ENCODE data around the gene CHFR. TPM values are rescaled to one million over a fixed set of nuclear protein-coding genes. Genes with fewer than 3 reads are reported as not detected.
"Not testable (repeated sequence)": the region's sequence is repeated elsewhere in the genome, so short reads cannot be mapped to it uniquely, and the experiment has no call there.

CHFR gene
- total RNA-seq, 1 experiment from 2014 or later: 49.5 TPM

DNA sequence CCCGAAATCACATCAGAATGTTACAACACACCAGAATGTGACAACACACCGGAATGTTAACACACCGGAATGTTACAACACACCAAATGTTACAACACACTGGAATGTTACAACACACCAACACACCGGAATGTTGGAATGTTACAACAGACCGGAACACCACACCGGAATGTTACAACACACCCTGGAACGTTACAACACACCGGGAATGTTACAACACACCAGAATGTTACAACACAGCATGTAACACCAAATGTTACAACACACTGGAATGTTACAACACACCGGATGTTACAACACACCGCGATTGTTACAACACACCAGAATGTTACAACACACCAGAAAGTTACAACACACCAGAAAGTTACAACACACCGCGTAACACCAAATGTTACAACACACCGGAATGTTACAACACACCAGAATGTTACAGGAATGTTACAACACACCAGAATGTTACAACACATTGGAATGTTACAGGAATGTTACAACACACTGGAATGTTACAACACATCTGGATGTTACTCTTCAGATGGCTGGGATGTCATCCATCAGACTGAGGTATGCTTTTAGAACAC, 21.1 kb downstream of the CHFR start:
- H3K4me3 Mint-ChIP-seq (ENCODE audit: low read depth, unreplicated experiment): no peak overlapping the region
- peaks cover 30% of the 10 kb centered on the region for H3K36me3 Mint-ChIP-seq (ENCODE audit: insufficient read depth, unreplicated experiment)
- intact Hi-C loops (cut with micrococcal nuclease; ENCODE audit: unreplicated experiment): no loop called here
- DNase-seq: no peak
- no peak overlapping the region for H3K27ac Mint-ChIP-seq (ENCODE audit: unreplicated experiment)
- TF ChIP-seq, protein P1, sequence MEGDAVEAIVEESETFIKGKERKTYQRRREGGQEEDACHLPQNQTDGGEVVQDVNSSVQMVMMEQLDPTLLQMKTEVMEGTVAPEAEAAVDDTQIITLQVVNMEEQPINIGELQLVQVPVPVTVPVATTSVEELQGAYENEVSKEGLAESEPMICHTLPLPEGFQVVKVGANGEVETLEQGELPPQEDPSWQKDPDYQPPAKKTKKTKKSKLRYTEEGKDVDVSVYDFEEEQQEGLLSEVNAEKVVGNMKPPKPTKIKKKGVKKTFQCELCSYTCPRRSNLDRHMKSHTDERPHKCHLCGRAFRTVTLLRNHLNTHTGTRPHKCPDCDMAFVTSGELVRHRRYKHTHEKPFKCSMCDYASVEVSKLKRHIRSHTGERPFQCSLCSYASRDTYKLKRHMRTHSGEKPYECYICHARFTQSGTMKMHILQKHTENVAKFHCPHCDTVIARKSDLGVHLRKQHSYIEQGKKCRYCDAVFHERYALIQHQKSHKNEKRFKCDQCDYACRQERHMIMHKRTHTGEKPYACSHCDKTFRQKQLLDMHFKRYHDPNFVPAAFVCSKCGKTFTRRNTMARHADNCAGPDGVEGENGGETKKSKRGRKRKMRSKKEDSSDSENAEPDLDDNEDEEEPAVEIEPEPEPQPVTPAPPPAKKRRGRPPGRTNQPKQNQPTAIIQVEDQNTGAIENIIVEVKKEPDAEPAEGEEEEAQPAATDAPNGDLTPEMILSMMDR (IDR thresholded peaks at IDR 0.05; ENCODE audit: unreplicated experiment): no peak
- CTCF ChIA-PET: no interaction called here
- H3K27me3 Mint-ChIP-seq (ENCODE audit: unreplicated experiment): no peaks in the 10 kb centered on the region
- H3K9me3 Mint-ChIP-seq (ENCODE audit: low read depth, unreplicated experiment): peaks cover 8% of the 10 kb centered on the region
- H3K4me1 Mint-ChIP-seq (ENCODE audit: low read depth, unreplicated experiment): no peaks in the 10 kb centered on the region
- no TSS peak for BruUV-seq (replicated peaks)

DNA sequence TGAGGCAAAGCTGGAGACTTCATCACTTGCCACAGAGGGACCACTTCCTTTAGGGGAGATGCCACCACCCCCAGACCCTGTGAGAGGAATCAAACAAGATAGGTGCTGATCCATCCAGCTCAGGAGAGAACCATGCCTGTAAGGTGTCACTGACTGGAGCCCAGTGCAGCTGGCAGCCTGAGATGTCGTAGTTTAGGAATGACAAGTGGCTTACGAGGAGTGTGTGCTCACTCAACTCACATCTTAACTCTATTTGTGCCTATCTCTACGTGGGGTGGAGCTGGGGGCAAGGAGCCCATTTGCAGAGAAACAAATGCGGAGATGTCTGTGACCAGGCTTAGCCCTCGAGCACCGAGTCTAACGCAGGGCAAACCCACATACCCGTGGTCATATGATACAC, 25.8 kb downstream of the CHFR start:
- H3K36me3 Mint-ChIP-seq (ENCODE audit: insufficient read depth, unreplicated experiment): peaks cover 27% of the 10 kb centered on the region
- H3K9me3 Mint-ChIP-seq (ENCODE audit: low read depth, unreplicated experiment): peaks cover 2% of the 10 kb centered on the region
- CTCF ChIA-PET: no interaction called here
- TF ChIP-seq, protein P1 (IDR thresholded peaks at IDR 0.05; ENCODE audit: unreplicated experiment): no peak
- H3K4me1 Mint-ChIP-seq (ENCODE audit: low read depth, unreplicated experiment): no peaks in the 10 kb centered on the region
- no peak overlapping the region for H3K4me3 Mint-ChIP-seq (ENCODE audit: low read depth, unreplicated experiment)
- DNase-seq: no peak
- no peaks in the 10 kb centered on the region for H3K27me3 Mint-ChIP-seq (ENCODE audit: unreplicated experiment)
- intact Hi-C loops (cut with micrococcal nuclease; ENCODE audit: unreplicated experiment): no loop called here
- BruUV-seq (replicated peaks): no TSS peak
- no peak overlapping the region for H3K27ac Mint-ChIP-seq (ENCODE audit: unreplicated experiment)

DNA sequence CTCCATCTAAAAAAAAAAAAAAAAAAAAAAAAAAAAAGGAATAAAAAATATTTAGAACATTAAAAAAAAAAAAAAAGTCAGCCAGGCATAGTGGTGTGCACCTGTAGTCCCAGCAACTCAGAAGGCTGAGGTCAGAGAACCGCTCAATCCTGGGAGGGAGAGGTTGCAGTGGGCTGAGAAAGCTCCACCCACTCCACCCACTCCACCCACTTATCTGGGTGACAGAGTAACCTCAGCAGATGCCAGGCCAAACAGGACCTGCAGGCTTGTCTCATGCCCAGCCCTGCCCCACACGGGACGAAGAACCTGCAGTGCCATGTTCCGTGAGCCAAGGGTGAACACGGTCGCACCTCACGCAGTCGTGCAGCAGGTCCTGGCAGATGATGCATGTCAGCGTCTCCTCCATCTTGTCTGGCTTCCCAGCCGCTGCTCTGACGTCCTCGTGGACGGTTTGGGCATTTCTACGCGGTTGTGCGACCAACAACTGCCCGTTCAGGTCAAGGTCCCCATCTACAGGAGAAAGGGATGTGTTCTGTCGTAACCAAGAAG, 28.6 kb downstream of the CHFR start:
- Mint-ChIP-seq H3K36me3 (ENCODE audit: insufficient read depth, unreplicated experiment) (peaks cover 55% of the 10 kb centered on the region), H3K27ac (ENCODE audit: unreplicated experiment) (no peak overlapping the region), H3K9me3 (ENCODE audit: low read depth, unreplicated experiment) (no peaks in the 10 kb centered on the region), H3K27me3 (ENCODE audit: unreplicated experiment) (no peaks in the 10 kb centered on the region), H3K4me1 (ENCODE audit: low read depth, unreplicated experiment) (no peaks in the 10 kb centered on the region), H3K4me3 (ENCODE audit: low read depth, unreplicated experiment) (no peak overlapping the region)
- no TSS peak for BruUV-seq (replicated peaks)
- DNase-seq: no peak
- TF ChIP-seq, protein P1 (IDR thresholded peaks at IDR 0.05; ENCODE audit: unreplicated experiment): no peak
- CTCF ChIA-PET: no interaction called here
- intact Hi-C loops (cut with micrococcal nuclease; ENCODE audit: unreplicated experiment): no loop called here

DNA sequence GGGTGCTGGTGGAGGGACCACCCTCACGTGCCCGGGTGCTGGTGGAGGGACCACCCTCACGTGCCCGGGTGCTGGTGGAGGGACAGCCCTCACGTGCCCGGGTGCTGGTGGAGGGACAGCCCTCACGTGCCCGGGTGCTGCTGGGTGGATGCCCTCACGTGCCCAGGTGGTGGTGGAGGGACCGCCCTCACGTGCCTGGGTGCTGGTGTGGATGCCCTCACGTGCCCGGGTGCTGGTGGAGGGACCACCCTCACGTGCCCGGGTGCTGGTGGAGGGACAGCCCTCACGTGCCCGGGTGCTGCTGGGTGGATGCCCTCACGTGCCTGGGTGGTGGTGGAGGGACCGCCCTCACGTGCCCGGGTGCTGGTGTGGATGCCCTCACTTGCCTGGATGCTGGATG, 30.4 kb downstream of the CHFR start:
- H3K27ac Mint-ChIP-seq (ENCODE audit: unreplicated experiment); H3K9me3 Mint-ChIP-seq (ENCODE audit: low read depth, unreplicated experiment); H3K4me1 Mint-ChIP-seq (ENCODE audit: low read depth, unreplicated experiment); H3K4me3 Mint-ChIP-seq (ENCODE audit: low read depth, unreplicated experiment); DNase-seq; CTCF ChIA-PET; intact Hi-C loops (cut with micrococcal nuclease; ENCODE audit: unreplicated experiment); BruUV-seq (replicated peaks); H3K27me3 Mint-ChIP-seq (ENCODE audit: unreplicated experiment): not testable (repeated sequence)
- H3K36me3 Mint-ChIP-seq (ENCODE audit: insufficient read depth, unreplicated experiment): peaks cover 70% of the 10 kb centered on the region

DNA sequence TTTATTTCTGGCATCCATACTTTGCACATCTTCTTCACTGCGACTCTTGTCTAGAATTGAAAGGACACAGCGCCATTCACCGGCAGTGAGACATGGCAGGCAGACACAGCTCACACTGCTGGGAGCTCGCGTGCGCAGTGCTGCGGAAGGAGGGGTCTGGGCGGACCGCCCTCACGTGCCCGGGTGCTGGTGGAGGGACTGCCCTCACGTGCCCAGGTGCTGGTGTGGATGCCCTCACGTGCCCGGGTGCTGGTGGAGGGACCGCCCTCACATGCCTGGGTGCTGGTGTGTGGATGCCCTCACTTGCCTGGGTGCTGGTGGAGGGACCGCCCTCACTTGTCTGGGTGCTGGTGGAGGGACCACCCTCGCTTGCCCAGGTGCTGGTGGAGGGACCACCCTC, 30.8 kb downstream of the CHFR start:
- no TSS peak for BruUV-seq (replicated peaks)

DNA sequence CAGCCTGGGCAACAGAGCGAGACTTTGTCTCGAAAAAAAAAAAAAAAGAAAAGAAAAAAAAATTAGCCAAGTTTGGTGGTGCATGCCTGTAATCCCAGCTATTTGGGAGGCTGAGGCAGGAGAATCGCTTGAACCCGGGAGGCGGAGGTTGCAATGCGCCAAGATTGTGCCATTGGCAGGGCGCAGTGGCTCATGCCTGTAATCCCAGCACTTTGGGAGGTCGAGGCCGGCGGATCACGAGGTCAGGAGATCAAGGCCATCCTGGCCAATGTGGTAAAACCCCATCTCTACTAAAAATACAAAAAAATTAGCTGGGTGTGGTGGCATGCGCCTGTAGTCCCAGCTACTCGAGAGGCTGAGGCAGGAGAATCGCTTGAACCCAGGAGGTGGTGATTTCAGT, 32.2 kb downstream of the CHFR start:
- H3K4me1 Mint-ChIP-seq (ENCODE audit: low read depth, unreplicated experiment); H3K4me3 Mint-ChIP-seq (ENCODE audit: low read depth, unreplicated experiment); DNase-seq; intact Hi-C loops (cut with micrococcal nuclease; ENCODE audit: unreplicated experiment); H3K27me3 Mint-ChIP-seq (ENCODE audit: unreplicated experiment); H3K27ac Mint-ChIP-seq (ENCODE audit: unreplicated experiment); CTCF ChIA-PET; H3K9me3 Mint-ChIP-seq (ENCODE audit: low read depth, unreplicated experiment); BruUV-seq (replicated peaks): not testable (repeated sequence)
- peaks cover 83% of the 10 kb centered on the region for H3K36me3 Mint-ChIP-seq (ENCODE audit: insufficient read depth, unreplicated experiment)

More for the DNA sequence above, 30.8 kb downstream of the CHFR start:
- H3K9me3 Mint-ChIP-seq (ENCODE audit: low read depth, unreplicated experiment): no peaks in the 10 kb centered on the region
- H3K27ac Mint-ChIP-seq (ENCODE audit: unreplicated experiment): no peak overlapping the region
- no peaks in the 10 kb centered on the region for H3K27me3 Mint-ChIP-seq (ENCODE audit: unreplicated experiment)
- intact Hi-C loops (cut with micrococcal nuclease; ENCODE audit: unreplicated experiment): no loop called here
- CTCF ChIA-PET: no interaction called here
- no peak for DNase-seq
- peaks cover 74% of the 10 kb centered on the region for H3K36me3 Mint-ChIP-seq (ENCODE audit: insufficient read depth, unreplicated experiment)
- H3K4me1 Mint-ChIP-seq (ENCODE audit: low read depth, unreplicated experiment): no peaks in the 10 kb centered on the region
- no peak overlapping the region for H3K4me3 Mint-ChIP-seq (ENCODE audit: low read depth, unreplicated experiment)
- TF ChIP-seq, protein P1 (IDR thresholded peaks at IDR 0.05; ENCODE audit: unreplicated experiment): no peak

Data from Calu3 (cell line).